ENCODE data around the gene PRICKLE2. TPM values are rescaled to one million over a fixed set of nuclear protein-coding genes. Genes with fewer than 3 reads are reported as not detected.

Gene PRICKLE2
- total and polyA plus RNA-seq, 10 donors: 0.27 to 11.4 (median 5.4) TPM

DNA sequence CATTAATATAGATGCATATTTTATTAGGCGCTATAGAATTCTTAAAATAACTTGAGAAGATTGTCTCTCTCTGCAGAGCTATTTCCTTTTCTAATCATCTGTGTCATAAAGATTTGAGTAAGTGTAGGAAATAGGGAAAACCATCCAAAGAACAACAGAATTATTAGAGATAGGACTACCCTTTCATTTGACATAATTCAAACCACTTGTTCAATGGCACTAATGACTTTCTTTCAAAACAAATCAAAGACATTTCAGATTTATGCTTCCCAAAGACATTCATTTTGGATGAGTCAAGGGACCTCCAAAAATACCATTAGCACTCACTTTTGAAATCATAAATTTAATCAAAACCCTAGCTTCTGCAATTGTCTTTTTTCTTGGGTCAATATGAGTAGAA is 29.5 kb downstream of the PRICKLE2 start:
- H3K9me3 ChIP-seq: peaks cover 0 to 19% (median 6%) of the 10 kb centered on the region in 8 donors
- H3K27me3 ChIP-seq (replicated peaks in 1 of 7): no peaks in the 10 kb centered on the region
- H3K4me1 ChIP-seq: no peaks in the 10 kb centered on the region
- no peak for DNase-seq
- no peak for TF ChIP-seq POLR2AphosphoS5 (IDR thresholded peaks at IDR 0.05)
- TF ChIP-seq POLR2A (IDR thresholded peaks at IDR 0.05): no peak
- TF ChIP-seq, protein P1, sequence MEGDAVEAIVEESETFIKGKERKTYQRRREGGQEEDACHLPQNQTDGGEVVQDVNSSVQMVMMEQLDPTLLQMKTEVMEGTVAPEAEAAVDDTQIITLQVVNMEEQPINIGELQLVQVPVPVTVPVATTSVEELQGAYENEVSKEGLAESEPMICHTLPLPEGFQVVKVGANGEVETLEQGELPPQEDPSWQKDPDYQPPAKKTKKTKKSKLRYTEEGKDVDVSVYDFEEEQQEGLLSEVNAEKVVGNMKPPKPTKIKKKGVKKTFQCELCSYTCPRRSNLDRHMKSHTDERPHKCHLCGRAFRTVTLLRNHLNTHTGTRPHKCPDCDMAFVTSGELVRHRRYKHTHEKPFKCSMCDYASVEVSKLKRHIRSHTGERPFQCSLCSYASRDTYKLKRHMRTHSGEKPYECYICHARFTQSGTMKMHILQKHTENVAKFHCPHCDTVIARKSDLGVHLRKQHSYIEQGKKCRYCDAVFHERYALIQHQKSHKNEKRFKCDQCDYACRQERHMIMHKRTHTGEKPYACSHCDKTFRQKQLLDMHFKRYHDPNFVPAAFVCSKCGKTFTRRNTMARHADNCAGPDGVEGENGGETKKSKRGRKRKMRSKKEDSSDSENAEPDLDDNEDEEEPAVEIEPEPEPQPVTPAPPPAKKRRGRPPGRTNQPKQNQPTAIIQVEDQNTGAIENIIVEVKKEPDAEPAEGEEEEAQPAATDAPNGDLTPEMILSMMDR (IDR thresholded peaks at IDR 0.05 in 8 of 11, conservative IDR thresholded peaks at IDR 0.05 in 3 of 11): no peak
- peaks cover 0 to 7% (median 0%) of the 10 kb centered on the region in 6 donors for H3K36me3 ChIP-seq
- WGBS, 5 donors: 82 to 91% (median 85%) methylated on average over 1 of the region's 1 CpG
- intact Hi-C loops (cut with DNase I; ENCODE audit: low total_unique reads): no loop called here
- H3K4me3 ChIP-seq: no peak overlapping the region
- no peak overlapping the region for H3K27ac ChIP-seq

DNA sequence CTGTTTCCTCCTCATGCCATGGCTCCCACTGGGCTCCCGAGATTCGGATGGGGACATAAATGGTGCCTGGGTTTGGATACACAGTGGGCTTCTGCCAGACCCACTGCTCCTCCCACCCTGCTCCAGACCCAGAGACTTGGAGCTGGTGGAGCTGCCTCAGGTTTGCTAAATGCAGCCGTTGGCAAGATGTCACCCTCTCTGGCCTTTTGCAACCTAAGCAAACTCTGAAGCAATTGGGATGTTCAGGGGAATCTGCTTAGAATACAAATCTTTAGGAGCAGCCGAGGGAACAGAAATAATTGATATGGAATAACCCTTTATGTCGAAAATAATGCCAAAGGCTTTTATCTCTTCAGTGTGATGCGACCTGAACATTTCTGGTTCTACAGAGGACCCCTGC is 33.4 kb downstream of the PRICKLE2 start:
- Histone ChIP-seq H3K4me1 (no peaks in the 10 kb centered on the region), H3K27me3 (replicated peaks in 1 of 7) (no peaks in the 10 kb centered on the region), H3K36me3 (no peaks in the 10 kb centered on the region), H3K27ac (no peak overlapping the region), H3K4me3 (no peak overlapping the region), H3K9me3 (peaks cover 0 to 15% (median 6%) of the 10 kb centered on the region in 8 donors)
- WGBS, 5 donors: 84 to 91% (median 87%) methylated on average over 6 of the region's 6 CpGs
- DNase-seq: no peak
- TF ChIP-seq, protein P1 (IDR thresholded peaks at IDR 0.05 in 8 of 11, conservative IDR thresholded peaks at IDR 0.05 in 3 of 11): no peak
- TF ChIP-seq POLR2AphosphoS5 (IDR thresholded peaks at IDR 0.05) (no peak), POLR2A (IDR thresholded peaks at IDR 0.05) (no peak)
- intact Hi-C loops (cut with DNase I; ENCODE audit: low total_unique reads): no loop called here

DNA sequence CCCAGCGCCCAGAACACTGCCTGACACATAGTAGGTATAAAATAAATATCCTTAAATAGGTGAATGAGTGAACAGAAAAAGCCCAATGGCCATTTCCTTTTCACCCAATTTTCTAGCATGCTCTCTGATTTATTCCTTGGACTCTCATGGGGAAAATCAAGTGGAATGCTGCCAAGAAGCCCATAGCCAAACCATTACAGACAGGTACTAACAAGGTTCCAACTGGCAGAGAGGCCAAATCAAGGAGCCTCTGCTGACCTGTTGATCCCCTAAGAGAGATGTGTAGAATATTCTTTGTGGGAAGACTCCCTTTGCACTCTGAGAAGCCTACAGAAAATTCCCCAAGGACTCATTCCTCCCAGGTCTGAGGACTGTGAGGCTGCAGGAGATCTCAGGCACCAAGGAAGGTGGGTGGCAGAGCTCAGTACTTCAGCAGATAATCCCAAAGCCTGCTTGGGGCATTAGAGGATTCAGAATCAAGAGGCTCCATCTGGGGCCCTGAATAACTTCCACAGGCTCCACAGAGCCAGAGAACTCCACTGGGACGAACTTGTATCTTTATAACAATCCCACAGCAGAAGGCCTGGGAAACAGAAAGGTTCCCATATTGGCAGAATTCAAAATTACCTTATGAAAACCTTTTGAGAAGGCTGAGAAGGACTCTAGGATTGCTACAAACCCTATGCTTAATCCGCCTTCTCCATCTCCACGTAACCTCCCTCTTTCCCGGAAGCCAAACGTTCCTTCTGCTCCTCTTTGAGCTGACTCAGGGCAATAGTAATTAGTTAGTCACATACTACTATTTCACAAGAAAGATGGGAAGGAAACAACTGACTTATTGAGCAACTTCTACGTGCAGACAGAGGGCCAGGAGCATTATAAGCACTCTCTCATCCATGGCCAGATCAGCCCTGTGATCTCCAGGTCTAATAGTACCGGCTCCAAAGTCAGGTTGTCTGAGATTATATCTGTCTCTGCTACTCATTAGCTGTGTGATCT is 34.5 kb downstream of the PRICKLE2 start:
- H3K36me3 ChIP-seq: no peaks in the 10 kb centered on the region
- no peak overlapping the region for H3K27ac ChIP-seq
- no peak for TF ChIP-seq POLR2A (IDR thresholded peaks at IDR 0.05)
- TF ChIP-seq, protein P1 (IDR thresholded peaks at IDR 0.05 in 8 of 11, conservative IDR thresholded peaks at IDR 0.05 in 3 of 11): no peak
- TF ChIP-seq POLR2AphosphoS5 (IDR thresholded peaks at IDR 0.05): no peak
- no peak for DNase-seq
- no peaks in the 10 kb centered on the region for H3K4me1 ChIP-seq
- H3K9me3 ChIP-seq: peaks cover 0 to 15% (median 6%) of the 10 kb centered on the region in 8 donors
- H3K4me3 ChIP-seq: no peak overlapping the region
- WGBS, 5 donors: 68 to 81% (median 75%) methylated on average over 8 of the region's 8 CpGs
- intact Hi-C loops (cut with DNase I; ENCODE audit: low total_unique reads): no loop called here
- H3K27me3 ChIP-seq (replicated peaks in 1 of 7): no peaks in the 10 kb centered on the region

Measured in spleen (tissue), 11 donors.